NCI-H82 treated with DMSO at 0.1 percent for 48 hours (cell line): ENCODE measurements around the gene PLA2G7.
"Not testable (repeated sequence)": the region's sequence is repeated elsewhere in the genome, so short reads cannot be mapped to it uniquely, and the experiment has no call there.

ENCODE experiments used
- DNase-seq: peaks from one replicate; lab custom pipeline; 2025; ENCODE audit not compliant: unreplicated experiment; lab: John Stamatoyannopoulos, UW

Gene PLA2G7

GRCh38 chr6:46749731-46750130 lies 14.6 kb upstream of the PLA2G7 start:
- DNase-seq = no peak

- no peak for DNase-seq
Observed at GRCh38 chr6:46748940-46749503, 13.8 kb upstream of the PLA2G7 start.

- DNase-seq = no peak
Observed at GRCh38 chr6:46746696-46747095, 11.5 kb upstream of the PLA2G7 start, which contains the start of gene ANKRD66. TSS of gene ANKRD66 (plus strand) at chr6:46746933. CDS start at chr6:46751949, 5,016 bp downstream.

- no peak for DNase-seq
Observed at GRCh38 chr6:46745973-46746372, 10.8 kb upstream of the PLA2G7 start.

- DNase-seq = not testable (repeated sequence)
Observed at GRCh38 chr6:46744159-46744725, 9.1 kb upstream of the PLA2G7 start.

GRCh38 chr6:46743425-46744158 lies 8.4 kb upstream of the PLA2G7 start:
- DNase-seq = no peak

GRCh38 chr6:46741910-46742309 lies 6.7 kb upstream of the PLA2G7 start:
- DNase-seq = no peak

- DNase-seq = no peak
Observed at GRCh38 chr6:46741482-46741881, 6.3 kb upstream of the PLA2G7 start.

- no peak for DNase-seq
Observed at GRCh38 chr6:46736906-46737305, 1.7 kb upstream of the PLA2G7 start.

GRCh38 chr6:46735720-46736031 lies 501 bp upstream of the PLA2G7 start:
- no peak for DNase-seq

GRCh38 chr6:46733341-46733801 lies 1.8 kb downstream of the PLA2G7 start:
- DNase-seq = no peak

- no peak for DNase-seq
Observed at GRCh38 chr6:46730921-46731461, 4.2 kb downstream of the PLA2G7 start.

GRCh38 chr6:46729787-46730326 lies 5.3 kb downstream of the PLA2G7 start:
- DNase-seq = no peak

- DNase-seq = no peak
Observed at GRCh38 chr6:46720401-46720800, 14.8 kb downstream of the PLA2G7 start.

- DNase-seq = no peak
Observed at GRCh38 chr6:46719099-46719498, 16.1 kb downstream of the PLA2G7 start.

- DNase-seq = no peak
Observed at GRCh38 chr6:46715141-46715540, 20.0 kb downstream of the PLA2G7 start.

- DNase-seq = no peak
Observed at GRCh38 chr6:46711491-46711890, 23.7 kb downstream of the PLA2G7 start.

GRCh38 chr6:46706464-46706863 lies 28.7 kb downstream of the PLA2G7 start:
- no peak for DNase-seq

- DNase-seq = no peak
Observed at GRCh38 chr6:46704562-46704961, 30.6 kb downstream of the PLA2G7 start.

GRCh38 chr6:46699970-46700369 lies 35.2 kb downstream of the PLA2G7 start:
- DNase-seq = no peak

GRCh38 chr6:46690911-46691451 lies 44.2 kb downstream of the PLA2G7 start:
- DNase-seq = no peak
